Peyer's patch (tissue), 4 donors: ENCODE results near the gene SOX1.

Source experiments
- POLR2A ChIP-seq, 2 donors: fragments of 450-650 bp; IDR thresholded peaks; one replicate each; pipeline ENCODE4 v1.5.1; 2017; ENCODE audit warnings: antibody characterized with exemption in 2 of 2, mild to moderate bottlenecking in 2 of 2, moderate library complexity in 2 of 2
- TF ChIP-seq, protein P1 (sequence below), 6 experiments: fragments of 450-650 bp in 4 of 6; fragments of 200-600 bp in 2 of 6; sonication (generic) in 1 of 6; IDR thresholded peaks; one replicate each; pipeline ENCODE4 v1.5.1; 2017 to 2019; ENCODE audit warnings: antibody characterized with exemption in 6 of 6, mild to moderate bottlenecking in 3 of 6, moderate library complexity in 1 of 6

DNA sequence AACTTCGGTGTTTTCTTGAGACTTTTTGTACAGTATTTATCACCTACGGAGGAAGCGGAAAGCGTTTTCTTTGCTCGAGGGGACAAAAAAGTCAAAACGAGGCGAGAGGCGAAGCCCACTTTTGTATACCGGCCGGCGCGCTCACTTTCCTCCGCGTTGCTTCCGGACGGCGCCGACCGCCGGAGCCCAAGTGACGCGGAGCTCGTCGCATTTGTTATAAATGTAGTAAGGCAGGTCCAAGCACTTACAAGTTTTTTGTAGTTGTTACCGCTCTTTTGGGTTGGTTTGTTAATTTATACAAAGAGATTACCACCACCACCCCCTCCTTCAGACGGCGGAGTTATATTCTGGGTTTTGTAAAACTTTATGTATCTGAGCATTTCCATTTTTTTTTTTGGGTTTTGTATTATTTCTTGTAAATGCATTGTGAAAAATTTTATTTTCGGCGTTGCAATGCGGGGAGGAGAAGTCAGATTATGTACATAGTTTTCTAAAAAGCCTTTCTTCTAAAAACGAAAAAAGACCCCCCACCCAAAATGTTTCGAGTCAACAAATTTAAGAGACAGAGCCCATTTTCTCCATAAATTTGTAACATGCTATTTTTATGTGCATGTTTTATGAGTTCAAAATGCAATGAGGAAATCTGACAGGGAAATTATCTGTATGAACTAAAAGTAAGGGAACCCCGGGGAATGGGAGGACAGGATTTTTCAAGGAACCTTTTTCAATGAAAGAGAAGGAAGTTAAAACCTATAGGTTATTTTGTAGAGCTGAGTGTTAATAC, 2.3 kb downstream of the SOX1 start:
- TF ChIP-seq POLR2A (IDR thresholded peaks at IDR 0.05) = no peak
- TF ChIP-seq, protein P1, sequence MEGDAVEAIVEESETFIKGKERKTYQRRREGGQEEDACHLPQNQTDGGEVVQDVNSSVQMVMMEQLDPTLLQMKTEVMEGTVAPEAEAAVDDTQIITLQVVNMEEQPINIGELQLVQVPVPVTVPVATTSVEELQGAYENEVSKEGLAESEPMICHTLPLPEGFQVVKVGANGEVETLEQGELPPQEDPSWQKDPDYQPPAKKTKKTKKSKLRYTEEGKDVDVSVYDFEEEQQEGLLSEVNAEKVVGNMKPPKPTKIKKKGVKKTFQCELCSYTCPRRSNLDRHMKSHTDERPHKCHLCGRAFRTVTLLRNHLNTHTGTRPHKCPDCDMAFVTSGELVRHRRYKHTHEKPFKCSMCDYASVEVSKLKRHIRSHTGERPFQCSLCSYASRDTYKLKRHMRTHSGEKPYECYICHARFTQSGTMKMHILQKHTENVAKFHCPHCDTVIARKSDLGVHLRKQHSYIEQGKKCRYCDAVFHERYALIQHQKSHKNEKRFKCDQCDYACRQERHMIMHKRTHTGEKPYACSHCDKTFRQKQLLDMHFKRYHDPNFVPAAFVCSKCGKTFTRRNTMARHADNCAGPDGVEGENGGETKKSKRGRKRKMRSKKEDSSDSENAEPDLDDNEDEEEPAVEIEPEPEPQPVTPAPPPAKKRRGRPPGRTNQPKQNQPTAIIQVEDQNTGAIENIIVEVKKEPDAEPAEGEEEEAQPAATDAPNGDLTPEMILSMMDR (IDR thresholded peaks at IDR 0.05) = no peak
